ENCODE data around the gene C4orf54.

The C4orf54 gene

DNA sequence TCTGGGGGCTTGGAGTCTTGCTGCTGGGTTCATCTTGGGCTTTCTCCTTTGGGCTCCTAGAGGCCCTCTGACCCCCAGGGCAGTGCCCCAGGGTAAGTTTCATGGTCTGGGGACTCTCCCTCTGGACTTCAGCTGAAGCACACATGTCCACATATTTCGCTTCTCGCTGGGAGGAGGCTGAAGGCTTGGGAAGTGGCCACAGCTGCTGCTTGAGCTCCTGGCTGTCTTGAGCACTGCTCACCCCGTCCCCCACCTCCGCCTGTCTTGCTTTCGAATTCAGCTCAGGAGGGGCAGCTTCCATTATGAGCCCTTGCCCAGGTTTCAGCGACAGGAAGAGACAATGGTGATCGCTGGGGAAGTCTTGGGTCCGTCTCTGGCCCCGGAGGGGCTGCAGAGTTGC, 3.7 kb downstream of the C4orf54 start:
- TF ChIP-seq, protein P1, sequence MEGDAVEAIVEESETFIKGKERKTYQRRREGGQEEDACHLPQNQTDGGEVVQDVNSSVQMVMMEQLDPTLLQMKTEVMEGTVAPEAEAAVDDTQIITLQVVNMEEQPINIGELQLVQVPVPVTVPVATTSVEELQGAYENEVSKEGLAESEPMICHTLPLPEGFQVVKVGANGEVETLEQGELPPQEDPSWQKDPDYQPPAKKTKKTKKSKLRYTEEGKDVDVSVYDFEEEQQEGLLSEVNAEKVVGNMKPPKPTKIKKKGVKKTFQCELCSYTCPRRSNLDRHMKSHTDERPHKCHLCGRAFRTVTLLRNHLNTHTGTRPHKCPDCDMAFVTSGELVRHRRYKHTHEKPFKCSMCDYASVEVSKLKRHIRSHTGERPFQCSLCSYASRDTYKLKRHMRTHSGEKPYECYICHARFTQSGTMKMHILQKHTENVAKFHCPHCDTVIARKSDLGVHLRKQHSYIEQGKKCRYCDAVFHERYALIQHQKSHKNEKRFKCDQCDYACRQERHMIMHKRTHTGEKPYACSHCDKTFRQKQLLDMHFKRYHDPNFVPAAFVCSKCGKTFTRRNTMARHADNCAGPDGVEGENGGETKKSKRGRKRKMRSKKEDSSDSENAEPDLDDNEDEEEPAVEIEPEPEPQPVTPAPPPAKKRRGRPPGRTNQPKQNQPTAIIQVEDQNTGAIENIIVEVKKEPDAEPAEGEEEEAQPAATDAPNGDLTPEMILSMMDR (conservative IDR thresholded peaks at IDR 0.05): no peak

DNA sequence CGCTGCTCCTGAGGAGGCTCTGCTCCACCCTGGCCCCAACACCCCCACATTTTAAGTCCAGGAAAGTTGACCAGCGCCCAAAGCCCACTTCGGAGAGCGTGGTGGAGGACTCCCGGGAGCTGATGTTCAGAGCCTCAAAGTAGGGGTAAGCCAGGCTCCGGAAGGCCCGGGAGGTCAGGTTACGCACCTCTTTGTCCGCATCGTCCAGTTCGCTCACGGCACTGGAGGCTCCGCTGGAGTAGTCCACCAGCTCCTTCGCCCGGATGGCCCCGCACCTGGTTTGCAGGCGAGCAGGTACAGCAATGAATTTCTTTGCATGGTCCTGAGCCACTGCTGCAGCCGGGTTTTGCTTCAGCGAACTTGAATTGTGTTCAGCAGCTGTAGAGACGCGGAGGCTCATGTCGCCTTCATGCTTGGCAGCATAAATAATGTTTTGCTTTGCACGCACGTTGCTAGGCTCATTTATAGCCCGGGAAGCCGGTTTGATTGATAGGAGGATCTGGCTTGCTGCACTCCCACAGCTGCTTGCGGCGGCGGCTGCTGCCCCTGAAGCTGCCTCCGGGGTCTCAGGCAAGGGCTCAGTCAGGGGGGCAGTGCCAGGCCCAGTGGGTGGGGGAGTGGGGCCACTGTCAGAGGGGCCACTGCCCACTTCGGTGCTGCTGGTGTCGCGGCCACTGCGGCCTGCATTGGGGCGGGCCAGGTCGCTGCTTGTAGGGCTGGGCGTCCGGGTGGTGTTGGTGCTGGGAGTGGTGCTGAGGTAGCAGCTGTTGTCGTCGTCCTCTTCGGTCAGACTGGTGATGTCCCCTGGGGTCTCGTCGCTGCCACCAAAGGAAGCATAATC, 4.8 kb downstream of the C4orf54 start:
- no peak overlapping the region for H3K27ac ChIP-seq
- TF ChIP-seq, protein P1 (conservative IDR thresholded peaks at IDR 0.05): no peak

More for the DNA sequence above, 3.7 kb downstream of the C4orf54 start:
- H3K27ac ChIP-seq: no peak overlapping the region

DNA sequence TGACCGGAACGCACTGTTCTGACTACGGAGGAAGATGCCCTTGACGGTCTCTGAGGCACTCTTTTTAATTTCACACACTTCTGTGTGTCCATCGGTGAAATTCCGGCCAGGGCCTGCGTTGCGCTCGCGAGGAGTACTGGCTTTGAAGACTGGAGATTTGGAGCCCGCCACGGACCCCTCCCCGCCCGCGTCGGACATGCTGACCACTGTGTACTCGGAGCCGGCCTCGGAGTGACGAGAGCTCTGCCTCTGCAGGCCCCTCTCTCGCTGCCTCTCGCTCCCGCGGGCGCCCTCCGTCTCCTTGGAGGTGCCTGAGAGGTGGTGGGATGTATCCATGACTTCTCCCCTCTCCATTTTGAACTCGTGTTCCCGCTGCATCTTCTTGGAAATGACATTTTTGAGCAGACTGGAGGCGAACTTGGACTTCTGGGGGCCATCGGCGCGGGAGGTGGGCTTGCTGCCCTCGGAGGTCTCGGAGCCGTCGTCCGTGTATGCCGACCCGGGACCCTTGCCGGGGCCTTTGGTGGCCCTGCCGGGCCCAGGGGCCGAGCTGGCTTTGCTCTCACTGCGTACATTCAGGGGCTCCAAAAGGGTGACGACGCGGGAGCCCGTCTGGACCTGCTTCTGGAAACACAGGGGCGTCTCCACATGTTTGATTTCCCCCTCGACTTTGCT, 5.7 kb downstream of the C4orf54 start:
- H3K27ac ChIP-seq: no peak overlapping the region
- TF ChIP-seq, protein P1 (conservative IDR thresholded peaks at IDR 0.05): no peak

DNA sequence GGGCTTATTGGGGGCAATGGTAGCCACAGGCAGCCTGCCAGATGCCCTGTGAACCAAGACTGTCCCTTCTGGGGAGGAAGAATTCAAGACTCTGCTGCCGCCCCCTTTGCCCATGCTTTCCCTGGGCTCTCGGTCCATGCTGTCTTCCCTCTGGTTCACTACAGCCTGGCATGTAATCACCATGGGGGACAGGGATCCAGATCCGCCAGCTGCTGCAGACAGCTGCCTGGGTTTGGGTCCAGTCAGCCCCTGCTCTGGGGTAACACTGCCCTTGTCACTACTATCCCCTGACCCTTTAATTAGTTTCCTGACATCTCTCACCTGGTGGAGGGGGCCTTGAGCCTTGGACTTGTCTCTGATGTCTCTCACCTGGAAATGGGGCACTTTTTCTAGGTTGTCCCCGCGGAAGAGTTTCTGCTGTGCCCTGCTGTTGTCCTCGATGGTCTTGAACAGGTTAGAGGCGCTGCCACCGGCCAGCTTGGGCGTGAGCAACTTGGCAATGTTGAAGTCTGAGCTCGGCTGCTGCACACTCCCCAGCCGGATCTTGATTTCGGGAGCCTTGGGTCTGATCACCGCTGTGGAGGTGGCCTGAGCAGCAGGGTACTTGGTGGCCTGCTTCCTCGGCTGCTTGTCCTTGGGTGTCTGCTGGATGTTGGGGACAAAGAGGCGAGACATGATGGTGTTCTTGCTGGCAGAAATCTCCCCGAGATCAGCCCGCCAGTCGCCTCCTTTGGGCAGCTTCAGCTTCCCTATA, 6.4 kb downstream of the C4orf54 start:
- TF ChIP-seq, protein P1 (conservative IDR thresholded peaks at IDR 0.05): no peak
- no peak overlapping the region for H3K27ac ChIP-seq

DNA sequence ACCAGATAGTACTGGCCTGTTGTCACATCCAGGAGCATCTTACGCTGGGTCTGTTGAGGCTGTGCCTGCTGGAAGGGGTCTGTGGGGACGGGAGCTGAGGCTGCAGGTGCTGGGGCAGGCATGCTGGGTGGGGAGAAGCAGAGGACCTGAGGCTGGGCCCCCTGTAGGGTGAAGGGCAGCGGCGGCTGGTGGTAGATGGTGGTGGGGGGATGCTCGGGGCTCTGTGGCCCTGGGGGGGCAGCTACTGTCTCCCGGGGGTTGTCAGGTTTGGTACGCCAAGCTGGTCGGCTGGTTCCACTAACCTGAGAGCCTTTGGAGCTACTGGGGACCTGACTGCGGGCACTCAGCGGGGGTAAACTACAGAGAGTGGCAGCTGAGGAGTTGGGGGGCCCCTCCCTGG, 7.8 kb downstream of the C4orf54 start:
- TF ChIP-seq, protein P1 (conservative IDR thresholded peaks at IDR 0.05): no peak

DNA sequence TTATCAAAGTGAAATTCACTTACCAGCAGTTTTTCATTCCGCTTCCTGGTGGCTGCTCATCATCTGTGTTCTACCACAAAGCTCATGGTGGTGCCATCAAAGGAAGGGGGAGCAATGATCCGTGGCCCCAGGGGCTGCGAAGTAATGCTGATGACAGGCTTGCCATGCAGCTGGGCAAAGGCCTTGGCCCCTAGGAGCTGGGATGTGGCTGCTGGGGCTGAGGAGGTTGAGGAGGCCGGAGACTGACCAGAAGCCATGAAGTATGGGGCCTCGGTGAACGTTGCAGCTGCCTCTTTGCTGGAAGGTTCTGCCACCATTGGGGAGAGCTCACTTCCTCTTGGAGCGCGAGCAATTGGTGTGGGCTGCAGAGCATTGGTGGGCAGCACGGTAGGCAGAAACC, 8.4 kb downstream of the C4orf54 start:
- no peak overlapping the region for H3K27ac ChIP-seq
- TF ChIP-seq, protein P1 (conservative IDR thresholded peaks at IDR 0.05): no peak

More for the DNA sequence above, 7.8 kb downstream of the C4orf54 start:
- H3K27ac ChIP-seq: no peak overlapping the region

DNA sequence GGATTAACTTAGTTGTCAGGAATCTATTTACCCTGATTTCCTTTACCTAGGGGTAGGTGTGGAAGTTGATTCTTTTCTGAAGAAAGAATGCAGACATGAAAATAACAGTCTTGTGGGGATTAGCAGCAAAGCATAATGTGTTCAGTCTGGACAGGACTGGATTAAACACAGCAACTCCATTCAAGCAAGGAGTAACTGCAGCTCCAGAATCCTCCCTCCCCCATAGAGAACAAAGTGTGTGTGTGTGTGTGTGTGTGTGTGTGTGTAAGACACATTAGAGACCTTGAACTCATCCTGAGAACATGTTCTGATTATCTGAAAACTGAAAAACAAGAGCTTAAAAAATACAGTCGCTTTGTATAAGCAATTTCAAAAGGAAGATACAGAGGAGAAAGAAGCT, 9.3 kb downstream of the C4orf54 start:
- TF ChIP-seq, protein P1 (conservative IDR thresholded peaks at IDR 0.05): no peak
- no peak overlapping the region for H3K27ac ChIP-seq
